Stimulated activated CD4-positive, alpha-beta T cell treated with anti-CD3 and anti-CD28 coated beads, Interleukin-12 subunit alpha, Interleukin-12 subunit beta, amount 100 ng/mL, for 24 hours (primary cell): ENCODE data around the gene NCAPD2.

Source experiments
- DNase-seq, 2 experiments: peaks; one replicate each; pipeline ENCODE4 v3.0.0-alpha.2; 2020; ENCODE audit warnings: low read depth in 2 of 2

The NCAPD2 gene

DNA sequence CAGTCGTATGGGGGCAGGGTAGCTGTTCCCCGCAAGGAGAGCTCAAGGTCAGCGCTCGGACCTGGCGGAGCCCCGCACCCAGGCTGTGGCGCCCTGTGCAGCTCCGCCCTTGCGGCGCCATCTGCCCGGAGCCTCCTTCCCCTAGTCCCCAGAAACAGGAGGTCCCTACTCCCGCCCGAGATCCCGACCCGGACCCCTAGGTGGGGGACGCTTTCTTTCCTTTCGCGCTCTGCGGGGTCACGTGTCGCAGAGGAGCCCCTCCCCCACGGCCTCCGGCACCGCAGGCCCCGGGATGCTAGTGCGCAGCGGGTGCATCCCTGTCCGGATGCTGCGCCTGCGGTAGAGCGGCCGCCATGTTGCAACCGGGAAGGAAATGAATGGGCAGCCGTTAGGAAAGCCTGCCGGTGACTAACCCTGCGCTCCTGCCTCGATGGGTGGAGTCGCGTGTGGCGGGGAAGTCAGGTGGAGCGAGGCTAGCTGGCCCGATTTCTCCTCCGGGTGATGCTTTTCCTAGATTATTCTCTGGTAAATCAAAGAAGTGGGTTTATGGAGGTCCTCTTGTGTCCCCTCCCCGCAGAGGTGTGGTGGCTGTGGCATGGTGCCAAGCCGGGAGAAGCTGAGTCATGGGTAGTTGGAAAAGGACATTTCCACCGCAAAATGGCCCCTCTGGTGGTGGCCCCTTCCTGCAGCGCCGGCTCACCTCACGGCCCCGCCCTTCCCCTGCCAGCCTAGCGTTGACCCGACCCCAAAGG lies 41.2 kb downstream of the NCAPD2 start:
- DNase-seq = peak; percentile 58 to 71

DNA sequence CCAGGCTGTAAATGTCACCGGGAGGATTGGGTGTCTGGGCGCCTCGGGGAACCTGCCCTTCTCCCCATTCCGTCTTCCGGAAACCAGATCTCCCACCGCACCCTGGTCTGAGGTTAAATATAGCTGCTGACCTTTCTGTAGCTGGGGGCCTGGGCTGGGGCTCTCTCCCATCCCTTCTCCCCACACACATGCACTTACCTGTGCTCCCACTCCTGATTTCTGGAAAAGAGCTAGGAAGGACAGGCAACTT lies 41.7 kb downstream of the NCAPD2 start:
- no peak for DNase-seq

DNA sequence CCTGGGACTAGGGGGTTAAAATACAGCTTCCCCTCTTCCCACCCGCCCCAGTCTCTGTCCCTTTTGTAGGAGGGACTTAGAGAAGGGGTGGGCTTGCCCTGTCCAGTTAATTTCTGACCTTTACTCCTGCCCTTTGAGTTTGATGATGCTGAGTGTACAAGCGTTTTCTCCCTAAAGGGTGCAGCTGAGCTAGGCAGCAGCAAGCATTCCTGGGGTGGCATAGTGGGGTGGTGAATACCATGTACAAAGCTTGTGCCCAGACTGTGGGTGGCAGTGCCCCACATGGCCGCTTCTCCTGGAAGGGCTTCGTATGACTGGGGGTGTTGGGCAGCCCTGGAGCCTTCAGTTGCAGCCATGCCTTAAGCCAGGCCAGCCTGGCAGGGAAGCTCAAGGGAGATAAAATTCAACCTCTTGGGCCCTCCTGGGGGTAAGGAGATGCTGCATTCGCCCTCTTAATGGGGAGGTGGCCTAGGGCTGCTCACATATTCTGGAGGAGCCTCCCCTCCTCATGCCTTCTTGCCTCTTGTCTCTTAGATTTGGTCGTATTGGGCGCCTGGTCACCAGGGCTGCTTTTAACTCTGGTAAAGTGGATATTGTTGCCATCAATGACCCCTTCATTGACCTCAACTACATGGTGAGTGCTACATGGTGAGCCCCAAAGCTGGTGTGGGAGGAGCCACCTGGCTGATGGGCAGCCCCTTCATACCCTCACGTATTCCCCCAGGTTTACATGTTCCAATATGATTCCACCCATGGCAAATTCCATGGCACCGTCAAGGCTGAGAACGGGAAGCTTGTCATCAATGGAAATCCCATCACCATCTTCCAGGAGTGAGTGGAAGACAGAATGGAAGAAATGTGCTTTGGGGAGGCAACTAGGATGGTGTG lies 42.3 kb downstream of the NCAPD2 start:
- peak in 1 of 2 experiments; percentile 20 for DNase-seq

DNA sequence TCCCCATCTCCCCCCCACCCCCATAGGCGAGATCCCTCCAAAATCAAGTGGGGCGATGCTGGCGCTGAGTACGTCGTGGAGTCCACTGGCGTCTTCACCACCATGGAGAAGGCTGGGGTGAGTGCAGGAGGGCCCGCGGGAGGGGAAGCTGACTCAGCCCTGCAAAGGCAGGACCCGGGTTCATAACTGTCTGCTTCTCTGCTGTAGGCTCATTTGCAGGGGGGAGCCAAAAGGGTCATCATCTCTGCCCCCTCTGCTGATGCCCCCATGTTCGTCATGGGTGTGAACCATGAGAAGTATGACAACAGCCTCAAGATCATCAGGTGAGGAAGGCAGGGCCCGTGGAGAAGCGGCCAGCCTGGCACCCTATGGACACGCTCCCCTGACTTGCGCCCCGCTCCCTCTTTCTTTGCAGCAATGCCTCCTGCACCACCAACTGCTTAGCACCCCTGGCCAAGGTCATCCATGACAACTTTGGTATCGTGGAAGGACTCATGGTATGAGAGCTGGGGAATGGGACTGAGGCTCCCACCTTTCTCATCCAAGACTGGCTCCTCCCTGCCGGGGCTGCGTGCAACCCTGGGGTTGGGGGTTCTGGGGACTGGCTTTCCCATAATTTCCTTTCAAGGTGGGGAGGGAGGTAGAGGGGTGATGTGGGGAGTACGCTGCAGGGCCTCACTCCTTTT lies 43.1 kb downstream of the NCAPD2 start:
- DNase-seq = peak in 1 of 2 experiments; percentile 13

DNA sequence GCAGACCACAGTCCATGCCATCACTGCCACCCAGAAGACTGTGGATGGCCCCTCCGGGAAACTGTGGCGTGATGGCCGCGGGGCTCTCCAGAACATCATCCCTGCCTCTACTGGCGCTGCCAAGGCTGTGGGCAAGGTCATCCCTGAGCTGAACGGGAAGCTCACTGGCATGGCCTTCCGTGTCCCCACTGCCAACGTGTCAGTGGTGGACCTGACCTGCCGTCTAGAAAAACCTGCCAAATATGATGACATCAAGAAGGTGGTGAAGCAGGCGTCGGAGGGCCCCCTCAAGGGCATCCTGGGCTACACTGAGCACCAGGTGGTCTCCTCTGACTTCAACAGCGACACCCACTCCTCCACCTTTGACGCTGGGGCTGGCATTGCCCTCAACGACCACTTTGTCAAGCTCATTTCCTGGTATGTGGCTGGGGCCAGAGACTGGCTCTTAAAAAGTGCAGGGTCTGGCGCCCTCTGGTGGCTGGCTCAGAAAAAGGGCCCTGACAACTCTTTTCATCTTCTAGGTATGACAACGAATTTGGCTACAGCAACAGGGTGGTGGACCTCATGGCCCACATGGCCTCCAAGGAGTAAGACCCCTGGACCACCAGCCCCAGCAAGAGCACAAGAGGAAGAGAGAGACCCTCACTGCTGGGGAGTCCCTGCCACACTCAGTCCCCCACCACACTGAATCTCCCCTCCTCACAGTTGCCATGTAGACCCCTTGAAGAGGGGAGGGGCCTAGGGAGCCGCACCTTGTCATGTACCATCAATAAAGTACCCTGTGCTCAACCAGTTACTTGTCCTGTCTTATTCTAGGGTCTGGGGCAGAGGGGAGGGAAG lies 43.9 kb downstream of the NCAPD2 start:
- DNase-seq = peak; percentile 56 to 74

DNA sequence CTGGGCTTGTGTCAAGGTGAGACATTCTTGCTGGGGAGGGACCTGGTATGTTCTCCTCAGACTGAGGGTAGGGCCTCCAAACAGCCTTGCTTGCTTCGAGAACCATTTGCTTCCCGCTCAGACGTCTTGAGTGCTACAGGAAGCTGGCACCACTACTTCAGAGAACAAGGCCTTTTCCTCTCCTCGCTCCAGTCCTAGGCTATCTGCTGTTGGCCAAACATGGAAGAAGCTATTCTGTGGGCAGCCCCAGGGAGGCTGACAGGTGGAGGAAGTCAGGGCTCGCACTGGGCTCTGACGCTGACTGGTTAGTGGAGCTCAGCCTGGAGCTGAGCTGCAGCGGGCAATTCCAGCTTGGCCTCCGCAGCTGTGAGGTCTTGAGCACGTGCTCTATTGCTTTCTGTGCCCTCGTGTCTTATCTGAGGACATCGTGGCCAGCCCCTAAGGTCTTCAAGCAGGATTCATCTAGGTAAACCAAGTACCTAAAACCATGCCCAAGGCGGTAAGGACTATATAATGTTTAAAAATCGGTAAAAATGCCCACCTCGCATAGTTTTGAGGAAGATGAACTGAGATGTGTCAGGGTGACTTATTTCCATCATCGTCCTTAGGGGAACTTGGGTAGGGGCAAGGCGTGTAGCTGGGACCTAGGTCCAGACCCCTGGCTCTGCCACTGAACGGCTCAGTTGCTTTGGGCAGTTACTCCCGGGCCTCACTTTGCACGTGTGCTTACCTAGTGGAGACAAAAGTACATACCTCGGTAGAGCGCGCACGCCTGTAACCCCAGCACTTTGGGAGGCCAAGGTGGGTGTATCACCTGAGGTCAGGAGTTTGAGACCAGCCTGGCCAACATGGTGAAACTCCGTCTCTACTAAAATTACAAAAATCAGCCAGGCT lies 44.8 kb downstream of the NCAPD2 start:
- peak; percentile 20 to 37 for DNase-seq

DNA sequence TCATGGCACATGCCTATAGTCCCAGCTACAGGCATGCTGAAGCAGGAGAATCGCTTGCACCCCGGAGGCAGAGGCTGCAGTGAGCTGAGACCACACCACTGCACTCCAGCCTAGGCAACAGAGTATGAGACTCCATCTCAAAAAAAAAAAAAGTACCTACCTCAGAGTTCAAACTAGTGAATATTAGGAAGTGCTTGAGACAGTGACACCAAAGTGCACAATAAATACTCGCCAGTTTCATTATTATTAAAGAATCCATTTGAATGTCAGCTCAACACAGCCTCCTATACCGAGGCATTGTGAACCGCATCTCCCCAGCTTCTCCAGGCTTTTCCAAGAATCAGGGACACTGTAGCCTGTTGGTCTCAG lies 45.4 kb downstream of the NCAPD2 start:
- no peak for DNase-seq

DNA sequence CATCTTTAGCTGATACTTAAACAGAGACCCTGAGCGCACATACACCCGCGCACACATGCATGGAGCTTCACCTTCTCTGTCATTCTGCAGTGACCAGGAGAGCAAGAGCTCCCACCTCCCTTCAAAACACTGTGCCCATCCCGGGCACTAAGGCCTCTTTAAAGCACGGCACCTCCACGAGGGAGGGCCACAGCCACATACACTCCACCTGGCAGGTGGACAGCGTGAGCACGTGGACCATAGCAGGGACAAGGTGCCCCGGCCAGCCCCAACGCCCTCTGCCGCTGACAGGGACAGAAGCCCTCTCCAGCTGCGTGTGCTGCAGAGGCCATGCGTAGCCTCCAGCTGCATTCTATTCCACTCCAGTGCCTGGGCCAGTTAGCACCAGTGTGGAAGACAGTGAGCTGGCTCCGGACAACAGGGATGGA lies 45.8 kb downstream of the NCAPD2 start:
- DNase-seq = no peak

DNA sequence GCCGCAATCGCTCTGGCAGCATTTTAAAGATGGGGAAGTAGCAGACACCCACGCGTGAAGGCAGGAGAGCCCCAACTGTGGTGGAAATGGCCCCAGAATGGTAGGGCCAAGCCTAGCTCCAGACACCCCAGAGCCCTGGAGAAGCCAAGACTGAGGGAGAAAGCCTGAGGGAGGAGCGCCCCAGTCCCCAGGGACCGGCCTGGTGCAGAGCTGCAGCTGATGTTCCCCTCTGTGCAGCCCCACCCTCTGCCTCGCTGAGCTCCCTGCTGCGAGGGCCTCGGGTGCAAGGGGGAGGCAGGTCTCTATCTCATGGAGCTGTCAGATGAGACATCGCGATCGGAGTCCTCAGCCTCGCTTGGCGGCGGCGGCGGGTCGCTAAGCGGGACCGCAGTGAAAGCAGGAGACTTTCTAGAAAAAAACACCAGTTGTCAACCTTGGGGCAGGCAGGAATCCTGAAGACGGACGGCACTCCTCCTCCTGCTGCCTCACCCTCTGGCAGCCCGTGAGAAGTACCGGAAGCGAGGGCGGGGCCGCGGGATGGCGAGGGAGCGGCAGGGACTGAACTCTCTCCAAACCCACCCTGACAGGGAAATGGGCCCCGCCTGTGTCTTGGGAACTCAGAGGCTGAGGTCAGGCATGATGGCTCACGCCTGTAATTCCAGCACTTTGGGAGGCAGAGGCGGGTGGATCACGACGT lies 46.4 kb downstream of the NCAPD2 start:
- DNase-seq = peak in 1 of 2 experiments; percentile 59

DNA sequence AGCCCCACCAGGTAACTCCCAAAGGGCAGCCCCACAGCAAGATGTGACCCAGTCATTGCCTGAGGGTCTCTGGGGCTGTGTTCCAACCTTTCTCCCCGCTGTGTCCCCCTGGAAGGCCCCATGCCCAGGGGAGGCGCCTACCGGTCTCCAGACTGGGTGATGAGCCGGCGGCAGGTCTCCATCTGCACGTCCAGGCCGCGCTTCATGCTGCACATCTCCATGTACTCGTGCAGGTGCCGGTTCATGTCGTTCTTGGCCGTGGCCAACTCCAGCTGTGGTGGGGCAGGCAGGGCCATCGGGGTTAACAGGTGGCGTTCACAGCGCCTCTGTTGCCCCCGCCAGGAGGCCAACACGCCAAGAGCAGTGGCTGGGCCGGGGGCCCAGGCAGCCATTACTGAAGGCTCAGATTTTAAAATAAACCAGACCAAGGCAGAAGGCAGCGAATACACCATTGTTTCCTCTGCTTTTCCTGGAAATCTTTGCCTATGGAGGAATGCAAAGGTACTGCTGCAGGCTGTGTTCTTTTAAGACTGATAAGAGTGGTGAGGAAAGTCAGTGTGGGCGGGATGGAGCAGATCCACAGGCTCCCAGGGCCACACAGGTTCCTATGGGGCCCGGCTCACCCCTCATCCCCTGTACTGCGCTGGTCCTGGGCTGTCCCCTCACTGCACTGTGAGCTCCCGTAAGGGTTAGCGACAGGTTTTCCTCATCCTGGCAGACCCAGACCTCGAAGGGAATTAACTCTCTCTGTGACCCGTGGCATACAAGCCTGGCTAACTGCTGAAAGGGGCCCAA lies 47.7 kb downstream of the NCAPD2 start:
- no peak for DNase-seq

DNA sequence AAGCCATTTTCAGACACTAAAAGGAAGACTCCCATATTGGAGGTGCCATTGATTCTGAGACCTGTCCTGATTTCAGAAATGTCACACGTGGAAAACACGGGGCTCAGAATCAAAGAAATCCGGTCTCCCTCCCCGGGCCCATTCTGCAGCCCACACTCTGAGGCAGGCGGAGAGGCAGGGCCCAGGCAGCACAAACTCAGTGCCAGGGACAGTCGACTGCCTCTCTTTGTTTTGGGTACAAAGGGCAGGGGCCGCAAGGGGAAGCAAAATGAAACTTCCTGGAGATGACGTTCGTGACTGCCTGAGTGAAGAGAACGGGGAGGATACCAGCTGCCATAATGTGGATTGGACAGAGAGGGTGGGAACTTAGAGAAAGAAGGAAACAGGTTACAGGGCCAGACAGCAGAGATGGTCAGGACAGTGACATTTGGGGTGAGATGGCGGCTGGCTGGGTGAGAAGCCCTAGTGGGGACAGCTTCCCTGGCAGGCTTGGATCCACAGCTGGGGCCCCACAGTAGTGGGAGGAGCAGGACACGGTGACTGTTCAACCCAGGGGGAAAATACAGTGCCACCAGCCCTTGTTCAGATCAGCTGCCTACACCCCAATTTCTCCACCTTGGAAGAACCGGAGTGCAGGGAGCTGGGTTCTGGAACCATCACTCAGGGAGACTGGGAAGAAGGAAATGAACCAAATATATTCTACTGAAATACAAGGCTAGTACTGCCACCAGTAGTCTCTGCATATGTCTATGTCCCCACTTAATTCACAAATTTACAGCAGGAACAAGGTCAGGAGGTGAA lies 48.5 kb downstream of the NCAPD2 start:
- DNase-seq = no peak

DNA sequence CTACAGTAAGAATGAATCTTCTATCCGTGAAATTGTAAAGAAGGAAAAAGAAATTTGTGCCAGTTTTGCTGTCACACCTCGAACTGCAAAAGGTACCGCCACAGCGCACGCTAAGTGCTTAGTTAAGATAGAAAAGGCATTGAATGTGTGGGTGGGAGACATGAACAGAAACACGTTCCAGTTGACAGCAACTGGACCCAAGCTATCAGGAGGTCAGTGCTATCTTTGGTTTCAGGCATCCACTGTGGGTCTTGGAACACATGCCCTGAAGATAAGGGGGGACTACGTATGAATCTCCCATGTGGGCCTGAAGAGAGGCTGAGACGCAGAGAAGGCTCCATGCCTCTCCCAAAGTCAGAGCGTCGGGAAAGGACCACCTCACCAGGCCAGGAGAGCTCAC lies 52.1 kb downstream of the NCAPD2 start:
- no peak for DNase-seq

DNA sequence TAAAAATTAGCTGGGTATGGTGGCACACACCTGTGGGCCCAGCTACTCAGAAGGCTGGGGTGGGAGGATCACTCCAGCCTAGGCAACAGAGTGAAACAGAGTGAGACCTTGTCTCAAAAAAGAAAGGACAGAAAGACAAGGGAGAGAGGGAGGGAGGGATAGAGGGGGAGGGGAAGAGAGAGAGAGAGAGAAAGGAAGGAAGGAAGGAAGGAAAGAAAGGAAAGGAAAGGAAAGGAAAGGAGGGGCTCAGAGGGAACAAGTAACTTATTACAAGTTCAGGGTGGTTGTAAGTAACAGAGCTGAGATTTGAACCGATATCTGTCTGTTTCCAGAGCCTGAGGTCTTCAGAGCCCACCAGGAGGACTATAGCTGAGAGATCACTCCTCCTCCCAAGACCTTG lies 53.7 kb downstream of the NCAPD2 start:
- DNase-seq = no peak

DNA sequence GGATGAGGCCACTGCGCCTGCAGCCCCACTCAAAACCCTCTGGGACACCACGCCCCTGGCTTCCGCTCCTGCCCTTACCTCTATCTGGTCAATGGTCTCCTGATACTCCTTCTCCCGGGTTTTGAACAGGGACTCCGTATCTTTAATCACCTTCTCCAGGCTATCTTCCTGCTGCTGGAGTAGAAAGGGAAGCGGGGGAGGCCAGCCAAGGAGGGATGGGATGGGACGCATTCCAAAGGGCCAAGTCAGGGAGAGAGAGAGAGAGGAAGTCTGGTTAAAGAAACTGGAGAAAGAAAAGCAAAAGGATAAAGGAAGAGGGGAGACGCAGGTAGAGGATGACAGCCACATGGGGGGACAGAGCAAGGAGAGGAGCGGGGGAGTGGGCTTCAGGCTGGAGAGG lies 54.1 kb downstream of the NCAPD2 start:
- DNase-seq = no peak

DNA sequence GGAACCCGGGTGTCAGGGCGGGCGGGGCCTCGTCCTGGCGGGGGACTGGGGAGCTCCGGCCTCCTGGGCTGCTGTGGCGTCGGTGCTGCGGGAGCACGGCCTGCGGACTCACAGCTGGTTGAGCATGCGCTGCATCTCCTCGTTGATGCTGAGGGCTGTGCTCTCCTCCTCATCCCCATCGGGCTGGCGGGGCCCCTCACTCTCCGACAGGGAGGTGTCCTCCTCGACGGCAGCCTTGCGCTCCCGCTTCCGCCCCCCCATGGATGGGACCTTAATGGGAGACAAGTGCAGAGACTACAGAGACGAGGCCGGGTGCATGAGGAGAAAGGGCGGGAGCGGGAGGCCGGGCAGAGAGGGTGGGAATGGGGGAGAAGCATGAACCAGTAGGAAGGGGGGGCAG lies 54.7 kb downstream of the NCAPD2 start:
- no peak for DNase-seq

DNA sequence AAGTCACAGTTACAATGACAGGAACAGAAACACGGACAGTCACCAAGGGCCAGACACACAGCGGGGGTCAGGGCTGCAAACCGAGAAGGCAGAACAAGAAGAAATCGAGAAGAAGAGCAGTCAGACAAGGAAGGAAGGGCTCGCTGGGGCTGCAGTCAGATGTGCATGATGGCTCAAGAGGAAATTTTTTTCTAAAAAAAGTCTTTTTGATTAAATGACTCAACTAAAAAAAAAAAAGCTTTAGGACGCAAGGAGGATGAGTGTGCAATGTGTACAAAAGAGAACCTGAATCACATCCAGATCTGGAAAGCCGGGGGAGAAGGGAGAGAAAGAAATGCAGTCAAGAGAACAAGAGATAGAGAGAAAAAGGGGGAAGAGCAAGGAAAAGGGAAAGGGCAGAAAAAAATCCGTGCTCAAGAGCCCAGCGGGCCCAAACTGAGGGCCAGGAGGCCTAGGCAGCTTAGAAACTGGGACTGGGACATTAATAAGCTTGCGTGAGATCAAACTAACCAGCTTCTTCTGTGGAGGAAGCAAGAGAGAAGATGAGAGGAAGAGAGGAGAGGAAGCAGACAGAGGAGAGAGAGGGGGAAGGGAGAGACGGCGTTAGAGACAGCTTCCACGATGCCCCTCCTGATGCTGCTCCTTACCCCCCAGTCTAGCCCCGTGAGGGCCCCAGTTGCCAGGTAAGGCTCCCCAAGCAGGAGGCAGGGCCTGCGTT lies 55.2 kb downstream of the NCAPD2 start:
- DNase-seq = no peak

DNA sequence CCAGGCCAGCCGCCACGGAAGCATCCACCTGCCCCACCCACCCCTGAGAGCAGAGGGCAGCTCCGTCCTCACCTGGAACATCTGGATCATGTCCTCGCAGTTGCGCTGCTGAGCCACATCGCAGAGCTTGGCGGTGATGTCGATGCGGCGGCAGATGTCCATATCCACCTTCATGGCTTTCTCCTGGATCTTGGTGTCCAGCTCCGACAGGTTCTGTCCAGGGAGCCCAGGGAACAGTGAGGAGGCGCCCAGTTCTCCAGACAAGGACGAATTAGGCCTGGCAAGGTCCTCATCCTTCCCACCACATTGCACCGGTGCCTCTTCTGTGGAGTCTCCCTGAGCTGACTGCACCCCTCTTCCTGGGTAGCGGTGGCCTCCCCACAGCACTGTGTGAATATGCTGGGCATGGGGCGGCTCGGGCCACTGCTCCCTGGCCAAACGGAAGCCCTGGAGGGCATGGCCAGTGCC lies 55.8 kb downstream of the NCAPD2 start:
- no peak for DNase-seq
